Measurements from ENCODE around the gene FAM219A. TPM values are rescaled to one million over a fixed set of nuclear protein-coding genes. Genes with fewer than 3 reads are reported as not detected.

Gene FAM219A
- total RNA-seq, 1 experiment from 2014 or later = 38.6 TPM

- Histone ChIP-seq H3K27me3 (ENCODE audit: control insufficient read depth, insufficient read depth, low read length) (no peaks in the 10 kb centered on the region), H3K4me3 (ENCODE audit: low read depth in 2 of 2, low read length in 2 of 2) (no peak overlapping the region), H3K9me3 (ENCODE audit: control insufficient read depth, insufficient read depth, low read depth, low read length) (no peaks in the 10 kb centered on the region), H3K36me3 (ENCODE audit: control insufficient read depth, insufficient read depth, low read length) (no peaks in the 10 kb centered on the region), H3K27ac (ENCODE audit: low read length) (no peak overlapping the region), H3K4me1 (ENCODE audit: control insufficient read depth, insufficient read depth, low read length) (peaks cover 14% of the 10 kb centered on the region)
- ChIA-PET POLR2A (no interaction called here), CTCF (interaction anchor here (0.6 to 1.8 kb wide), 3 partner anchors 52 to 299 kb away, joined by 3 to 7 read pairs (median 5); no protein-coding TSS in a partner anchor)
- DNase-seq (ENCODE audit: low read depth, low spot score) (no peak), ATAC-seq (no peak)
- in situ Hi-C loops (cut with HindIII; ENCODE audit: low pct_unique_long_range_greater_than_20kb, low sequenced_read_pairs) = no loop called here
- intact Hi-C loops (cut with micrococcal nuclease; ENCODE audit: unreplicated experiment) = no loop called here
- BruUV-seq (replicated peaks) = no TSS peak
- TF ChIP-seq POLR2AphosphoS5 (IDR thresholded peaks at IDR 0.05; ENCODE audit: low read depth, low read length) (no peak), TCF7L2 (IDR thresholded peaks at IDR 0.05; ENCODE audit: low read depth, low read length) (no peak), SIN3A (IDR thresholded peaks at IDR 0.05; ENCODE audit: borderline replicate concordance, insufficient read depth, low read depth, low read length) (no peak), REST (IDR thresholded peaks at IDR 0.05; ENCODE audit: insufficient read depth in 1 of 2, low read depth in 2 of 2, low read length in 1 of 2) (no peak)
- TF ChIP-seq, protein P1, sequence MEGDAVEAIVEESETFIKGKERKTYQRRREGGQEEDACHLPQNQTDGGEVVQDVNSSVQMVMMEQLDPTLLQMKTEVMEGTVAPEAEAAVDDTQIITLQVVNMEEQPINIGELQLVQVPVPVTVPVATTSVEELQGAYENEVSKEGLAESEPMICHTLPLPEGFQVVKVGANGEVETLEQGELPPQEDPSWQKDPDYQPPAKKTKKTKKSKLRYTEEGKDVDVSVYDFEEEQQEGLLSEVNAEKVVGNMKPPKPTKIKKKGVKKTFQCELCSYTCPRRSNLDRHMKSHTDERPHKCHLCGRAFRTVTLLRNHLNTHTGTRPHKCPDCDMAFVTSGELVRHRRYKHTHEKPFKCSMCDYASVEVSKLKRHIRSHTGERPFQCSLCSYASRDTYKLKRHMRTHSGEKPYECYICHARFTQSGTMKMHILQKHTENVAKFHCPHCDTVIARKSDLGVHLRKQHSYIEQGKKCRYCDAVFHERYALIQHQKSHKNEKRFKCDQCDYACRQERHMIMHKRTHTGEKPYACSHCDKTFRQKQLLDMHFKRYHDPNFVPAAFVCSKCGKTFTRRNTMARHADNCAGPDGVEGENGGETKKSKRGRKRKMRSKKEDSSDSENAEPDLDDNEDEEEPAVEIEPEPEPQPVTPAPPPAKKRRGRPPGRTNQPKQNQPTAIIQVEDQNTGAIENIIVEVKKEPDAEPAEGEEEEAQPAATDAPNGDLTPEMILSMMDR (IDR thresholded peaks at IDR 0.05) = no peak
These were observed 2.2 kb downstream of the FAM219A start for GRCh38 chr9:34456151-34456550.

DNA sequence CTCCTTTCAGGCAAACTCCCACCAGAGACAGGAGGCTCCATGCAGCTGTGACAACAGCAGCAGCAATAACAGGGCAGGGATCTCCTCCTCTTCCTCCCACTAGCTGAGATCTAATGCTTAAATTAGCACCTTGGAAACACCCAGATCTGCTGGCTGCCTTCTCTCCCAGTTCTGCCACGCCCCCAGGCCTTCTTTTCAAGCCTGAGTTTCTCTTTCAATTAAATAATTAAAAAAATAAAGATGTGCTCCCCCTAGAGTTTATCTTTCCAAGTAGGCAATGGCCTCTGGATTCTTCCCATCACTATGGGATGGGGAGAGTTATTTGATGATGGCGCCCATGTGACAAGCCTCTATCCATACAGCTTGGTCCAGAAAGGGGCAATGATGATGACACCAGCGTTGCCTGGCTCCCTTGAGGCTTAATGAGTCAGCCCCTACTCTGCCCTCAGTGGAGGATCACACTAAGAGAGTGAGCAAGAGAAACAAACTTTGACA, 3.8 kb downstream of the FAM219A start:
- POLR2A ChIA-PET = interaction anchor here (0.7 kb wide), 1 partner anchor 74 kb away, joined by 3 read pairs; no protein-coding TSS in a partner anchor
- intact Hi-C loops (cut with micrococcal nuclease; ENCODE audit: unreplicated experiment) (no loop called here), in situ Hi-C loops (cut with HindIII; ENCODE audit: low pct_unique_long_range_greater_than_20kb, low sequenced_read_pairs) (no loop called here)
- Histone ChIP-seq H3K27me3 (ENCODE audit: control insufficient read depth, insufficient read depth, low read length) (no peaks in the 10 kb centered on the region), H3K9me3 (ENCODE audit: control insufficient read depth, insufficient read depth, low read depth, low read length) (no peaks in the 10 kb centered on the region), H3K27ac (ENCODE audit: low read length) (no peak overlapping the region), H3K4me3 (ENCODE audit: low read depth in 2 of 2, low read length in 2 of 2) (no peak overlapping the region), H3K4me1 (ENCODE audit: control insufficient read depth, insufficient read depth, low read length) (peaks cover 11% of the 10 kb centered on the region), H3K36me3 (ENCODE audit: control insufficient read depth, insufficient read depth, low read length) (no peaks in the 10 kb centered on the region)
- no peak for DNase-seq (ENCODE audit: low read depth, low spot score)
- ATAC-seq = no peak
- no peak for TF ChIP-seq REST (IDR thresholded peaks at IDR 0.05; ENCODE audit: insufficient read depth in 1 of 2, low read depth in 2 of 2, low read length in 1 of 2)
- TF ChIP-seq, protein P1 (IDR thresholded peaks at IDR 0.05) = peak; percentile 43; the same call in 1 of the 2 replicates
- TF ChIP-seq TCF7L2 (IDR thresholded peaks at IDR 0.05; ENCODE audit: low read depth, low read length) = no peak
- CTCF ChIA-PET = interaction anchor here (0.7 kb wide), 1 partner anchor 17 kb away, joined by 8 read pairs; no protein-coding TSS in a partner anchor
- BruUV-seq (replicated peaks) = no TSS peak
